Body of pancreas (tissue), 4 donors: Measurements from ENCODE around the gene DNAJB5. TPM values are rescaled to one million over a fixed set of nuclear protein-coding genes. Genes with fewer than 3 reads are reported as not detected.

Experiments
- ATAC-seq: fragments of 150-250 bp; one replicate; pipeline ENCODE4 v1.9.1; 2016
- DNase-seq, 4 donors: peaks; one replicate each; pipeline ENCODE4 v3.0.0-alpha.2; 2019
- H3K27ac ChIP-seq, 4 donors: fragments of 200-600 bp; sonication (generic); 1 replicate in 3 of 4; 2 replicates in 1 of 4; pipeline versions ENCODE4 v1.5.1 to v1.6.1; 2016 to 2019; ENCODE audit warnings: mild to moderate bottlenecking in 1 of 4, mixed read lengths in 1 of 4, moderate library complexity in 1 of 4
- H3K27me3 ChIP-seq, 2 donors: fragments of 200-600 bp; sonication (generic); one replicate each; pipeline ENCODE4 v1.6.0; 2016; ENCODE audit warnings: mild to moderate bottlenecking in 1 of 2
- H3K36me3 ChIP-seq, 2 donors: fragments of 200-600 bp; sonication (generic); replicated peaks in 1 of 2; 2 replicates each; pipeline ENCODE4 v1.5.1; 2016; ENCODE audit warnings: low read depth in 2 of 2; ENCODE audit not compliant: insufficient read depth in 1 of 2
- H3K4me1 ChIP-seq: fragments of 200-600 bp; sonication (generic); one replicate; pipeline ENCODE4 v1.6.0; 2016
- H3K4me3 ChIP-seq, 2 donors: fragments of 200-600 bp; sonication (generic); 1 replicate in 1 of 2; 2 replicates in 1 of 2; pipeline ENCODE4 v1.5.1; 2016 to 2019
- H3K9me3 ChIP-seq, 3 donors: fragments of 200-600 bp; sonication (generic); 1 replicate in 2 of 3; 2 replicates in 1 of 3; pipeline ENCODE4 v1.5.1; 2016
- POLR2A ChIP-seq, 3 donors: fragments of 450-650 bp; IDR thresholded peaks; one replicate each; pipeline ENCODE4 v1.6.1; 2016; ENCODE audit warnings: antibody characterized with exemption in 3 of 3, mild to moderate bottlenecking in 2 of 3
- WGBS, 2 donors: methylation state at CpG; one replicate each; pipeline ENCODE4 v1.1.5; 2017; 5-methylcytosine and 5-hydroxymethylcytosine counted together
- intact Hi-C: fragments of 100-400 bp; cut with DNase I; formaldehyde crosslinking; loops from one replicate; pipeline ENCODE4 v1.15.1; 2023
- total RNA-seq, 2 donors: library from RNA; depleted of rRNA; stranded (reverse); fragments of >200 nt; gene quantifications; one replicate each; pipeline ENCODE4 v1.1.0, GENCODE V29; 2016
- TF ChIP-seq, protein P1 (sequence below), 7 experiments: fragments of 450-650 bp in 4 of 7; fragments of 200-600 bp in 3 of 7; sonication (generic) in 3 of 7; IDR thresholded peaks; one replicate each; pipeline ENCODE4 v1.5.1; 2016 to 2019; ENCODE audit warnings: antibody characterized with exemption in 7 of 7

DNAJB5 gene
- total RNA-seq, 2 donors from 2014 or later = 5.3 to 5.7 TPM

GRCh38 chr9:35029852-35030251, 40.3 kb downstream of the DNAJB5 start:
- Histone ChIP-seq H3K27ac (no peak overlapping the region), H3K36me3 (no peaks in the 10 kb centered on the region), H3K4me1 (no peaks in the 10 kb centered on the region), H3K27me3 (no peaks in the 10 kb centered on the region), H3K4me3 (no peak overlapping the region), H3K9me3 (no peaks in the 10 kb centered on the region)
- ATAC-seq (no peak), DNase-seq (no peak)
- no peak for TF ChIP-seq POLR2A (IDR thresholded peaks at IDR 0.05)
- TF ChIP-seq, protein P1, sequence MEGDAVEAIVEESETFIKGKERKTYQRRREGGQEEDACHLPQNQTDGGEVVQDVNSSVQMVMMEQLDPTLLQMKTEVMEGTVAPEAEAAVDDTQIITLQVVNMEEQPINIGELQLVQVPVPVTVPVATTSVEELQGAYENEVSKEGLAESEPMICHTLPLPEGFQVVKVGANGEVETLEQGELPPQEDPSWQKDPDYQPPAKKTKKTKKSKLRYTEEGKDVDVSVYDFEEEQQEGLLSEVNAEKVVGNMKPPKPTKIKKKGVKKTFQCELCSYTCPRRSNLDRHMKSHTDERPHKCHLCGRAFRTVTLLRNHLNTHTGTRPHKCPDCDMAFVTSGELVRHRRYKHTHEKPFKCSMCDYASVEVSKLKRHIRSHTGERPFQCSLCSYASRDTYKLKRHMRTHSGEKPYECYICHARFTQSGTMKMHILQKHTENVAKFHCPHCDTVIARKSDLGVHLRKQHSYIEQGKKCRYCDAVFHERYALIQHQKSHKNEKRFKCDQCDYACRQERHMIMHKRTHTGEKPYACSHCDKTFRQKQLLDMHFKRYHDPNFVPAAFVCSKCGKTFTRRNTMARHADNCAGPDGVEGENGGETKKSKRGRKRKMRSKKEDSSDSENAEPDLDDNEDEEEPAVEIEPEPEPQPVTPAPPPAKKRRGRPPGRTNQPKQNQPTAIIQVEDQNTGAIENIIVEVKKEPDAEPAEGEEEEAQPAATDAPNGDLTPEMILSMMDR (IDR thresholded peaks at IDR 0.05) = no peak
- intact Hi-C loops = no loop called here
- 89 to 93% methylated on average over 2 of the region's 2 CpGs for WGBS, 2 donors

DNA sequence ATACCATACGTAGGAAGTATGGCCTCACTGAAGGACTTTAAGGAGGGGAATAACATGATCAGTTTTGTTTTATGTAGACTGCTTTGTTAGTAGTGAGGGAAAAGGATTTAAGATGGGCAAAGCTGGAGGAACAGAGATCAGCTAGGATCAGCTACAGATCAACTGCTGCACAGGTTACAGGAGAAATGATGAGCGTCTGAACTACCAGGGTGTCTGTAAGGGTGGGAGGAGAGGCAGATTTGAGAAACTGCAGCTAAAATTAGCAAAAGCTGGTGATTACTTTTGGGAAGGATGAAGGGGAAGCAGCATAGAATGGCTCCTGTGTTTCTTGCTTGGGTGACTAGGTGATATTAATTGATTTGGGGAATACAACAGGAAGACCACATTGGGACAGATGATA, 43.6 kb downstream of the DNAJB5 start:
- TF ChIP-seq POLR2A (IDR thresholded peaks at IDR 0.05) = no peak
- TF ChIP-seq, protein P1 (IDR thresholded peaks at IDR 0.05) = no peak
- H3K4me1 ChIP-seq = no peaks in the 10 kb centered on the region
- 85 to 92% methylated on average over 2 of the region's 2 CpGs for WGBS, 2 donors
- no peak for DNase-seq
- ATAC-seq = no peak
- H3K27me3 ChIP-seq = no peaks in the 10 kb centered on the region
- intact Hi-C loops = no loop called here
- H3K27ac ChIP-seq = no peak overlapping the region
- H3K9me3 ChIP-seq = no peaks in the 10 kb centered on the region
- peaks cover 0 to 2% of the 10 kb centered on the region in 2 donors for H3K36me3 ChIP-seq
- no peak overlapping the region for H3K4me3 ChIP-seq

GRCh38 chr9:35035851-35036701, 46.5 kb downstream of the DNAJB5 start:
- no peak overlapping the region for H3K27ac ChIP-seq
- H3K9me3 ChIP-seq = no peaks in the 10 kb centered on the region
- peak in 1 of 4 donors; percentile 18 for DNase-seq
- 72 to 85% methylated on average over 38 to 48 of the region's 48 CpGs for WGBS, 2 donors
- TF ChIP-seq, protein P1 (IDR thresholded peaks at IDR 0.05) = no peak
- no peak for TF ChIP-seq POLR2A (IDR thresholded peaks at IDR 0.05)
- H3K4me3 ChIP-seq = no peak overlapping the region
- peaks cover 0 to 2% of the 10 kb centered on the region in 2 donors for H3K36me3 ChIP-seq
- no peak for ATAC-seq
- H3K27me3 ChIP-seq = no peaks in the 10 kb centered on the region
- intact Hi-C loops = no loop called here
- H3K4me1 ChIP-seq = no peaks in the 10 kb centered on the region

GRCh38 chr9:35042081-35042604, 52.6 kb downstream of the DNAJB5 start:
- no peak for DNase-seq

More at GRCh38 chr9:35042081-35042604, 52.6 kb downstream of the DNAJB5 start:
- peak overlapping the region in 1 of 4 donors; percentile 2 for H3K27ac ChIP-seq
- TF ChIP-seq POLR2A (IDR thresholded peaks at IDR 0.05) = no peak
- TF ChIP-seq, protein P1 (IDR thresholded peaks at IDR 0.05) = no peak
- H3K4me1 ChIP-seq = no peaks in the 10 kb centered on the region
- H3K36me3 ChIP-seq = no peaks in the 10 kb centered on the region
- no peaks in the 10 kb centered on the region for H3K9me3 ChIP-seq
- 88 to 100% methylated on average over 1 to 3 of the region's 3 CpGs for WGBS, 2 donors
- no peaks in the 10 kb centered on the region for H3K27me3 ChIP-seq
- ATAC-seq = peak; percentile 21
- no peak overlapping the region for H3K4me3 ChIP-seq
- intact Hi-C loops = no loop called here
